IPS-18c (cell line): Measurements from ENCODE around the gene RAB7B.

Source experiments
- H3K4me3 ChIP-seq: 2 replicates; pipeline ENCODE4 v1.7.0; 2013; ENCODE audit warnings: low read depth, mild to moderate bottlenecking, low read length, moderate library complexity; ENCODE audit not compliant: insufficient read depth
- H3K9me3 ChIP-seq: one replicate; pipeline ENCODE4 v1.6.1; 2013; ENCODE audit warnings: mild to moderate bottlenecking, low read length, moderate library complexity; ENCODE audit not compliant: control insufficient read depth, insufficient read depth

The RAB7B gene

DNA sequence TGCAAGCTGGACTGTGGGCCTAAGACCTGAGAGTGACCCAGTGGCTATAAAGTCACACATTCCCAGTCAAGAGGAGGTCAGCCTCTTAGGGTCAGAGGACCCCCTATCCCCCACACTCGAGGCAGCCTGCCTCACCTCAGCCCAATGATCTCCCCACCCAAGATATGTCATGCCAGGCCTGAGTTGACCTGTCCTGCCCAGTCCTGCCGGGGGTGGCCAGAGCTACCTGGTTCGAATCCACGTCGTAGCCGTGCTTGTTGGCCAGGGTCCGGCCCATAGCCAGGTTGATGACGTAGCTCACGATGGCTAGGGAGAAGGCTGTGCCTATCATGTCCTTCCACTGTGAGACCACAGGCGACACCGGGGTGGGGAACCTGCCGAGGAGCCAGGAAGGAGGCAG is 75.5 kb downstream of the RAB7B start:
- H3K4me3 ChIP-seq: no peak overlapping the region
- no peaks in the 10 kb centered on the region for H3K9me3 ChIP-seq

DNA sequence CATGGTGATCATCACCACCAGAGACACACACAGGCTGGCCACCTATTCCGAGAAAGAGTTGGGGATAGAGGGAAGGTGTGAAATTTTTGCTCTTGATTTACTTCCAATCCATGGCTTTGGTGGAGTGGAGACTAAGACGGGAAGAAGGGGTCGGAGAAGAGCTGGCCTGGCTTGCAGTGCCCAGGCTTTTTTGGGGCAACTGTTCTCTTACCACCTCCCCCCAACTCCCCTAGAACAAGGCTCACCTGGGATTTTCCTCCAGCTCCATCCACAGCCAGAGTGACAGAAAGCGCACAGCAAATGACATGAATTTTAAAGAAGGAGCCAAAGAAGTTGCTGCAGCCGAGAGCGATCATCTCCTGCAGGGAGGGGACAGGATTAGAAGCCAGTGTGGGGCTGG is 75.9 kb downstream of the RAB7B start:
- H3K9me3 ChIP-seq: no peaks in the 10 kb centered on the region
- no peak overlapping the region for H3K4me3 ChIP-seq
